ENCODE results near the gene DCDC2. TPM values are rescaled to one million over a fixed set of nuclear protein-coding genes. Genes with fewer than 3 reads are reported as not detected.

The DCDC2 gene
- total RNA-seq, 1 donor from 2014 or later, result 0.30 TPM

DNA sequence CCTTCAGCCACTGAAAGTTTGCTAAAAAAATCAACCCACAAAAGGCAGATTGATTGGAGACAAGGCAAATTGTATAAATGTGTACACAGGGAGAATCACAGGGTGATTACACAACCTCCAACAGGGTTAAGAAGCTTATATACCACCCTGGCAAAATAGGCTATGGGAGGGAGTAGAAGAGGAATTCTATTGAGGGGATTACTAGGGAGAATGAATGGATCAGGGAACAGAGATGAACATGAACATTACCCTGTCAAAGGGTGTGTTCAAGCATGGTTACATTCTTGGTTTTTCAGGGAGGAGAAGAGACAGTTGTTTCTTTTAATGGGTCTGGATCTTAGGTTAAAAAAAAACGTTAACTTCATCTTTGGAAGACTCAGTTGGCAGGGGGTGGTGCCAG, 39.8 kb upstream of the DCDC2 start:
- no peak for TF ChIP-seq CTCF (IDR thresholded peaks at IDR 0.05)
- Mint-ChIP-seq H3K9me3 (ENCODE audit: low read depth) (peaks cover 9% of the 10 kb centered on the region), H3K4me3 (ENCODE audit: unreplicated experiment) (no peak overlapping the region), H3K27me3 (ENCODE audit: low read depth) (peaks cover 20% of the 10 kb centered on the region), H3K36me3 (ENCODE audit: low read depth) (no peaks in the 10 kb centered on the region), H3K27ac (ENCODE audit: unreplicated experiment) (no peak overlapping the region), H3K4me1 (ENCODE audit: low read depth) (peaks cover 6% of the 10 kb centered on the region)
- no peak for DNase-seq (ENCODE audit: low spot score)

DNA sequence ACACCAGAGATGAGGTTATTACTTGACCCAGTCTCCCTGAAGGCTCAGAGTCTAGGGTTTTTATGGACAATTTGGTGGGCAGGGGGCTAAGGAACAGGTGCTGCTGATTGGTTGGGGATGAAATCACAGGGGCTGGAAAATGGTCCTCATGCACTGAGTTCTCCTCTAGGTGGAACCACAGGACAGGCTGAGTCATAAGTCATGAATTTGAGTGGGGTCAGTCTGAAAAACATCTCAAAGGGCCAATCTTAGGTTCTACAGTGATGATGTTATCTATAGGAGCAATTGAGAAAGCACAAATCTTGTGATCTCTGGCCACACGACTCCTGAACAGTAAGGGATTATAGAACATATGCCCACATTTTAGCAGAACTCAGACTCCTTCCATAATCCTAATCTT, 39.0 kb upstream of the DCDC2 start:
- no peaks in the 10 kb centered on the region for H3K4me1 Mint-ChIP-seq (ENCODE audit: low read depth)
- peaks cover 9% of the 10 kb centered on the region for H3K9me3 Mint-ChIP-seq (ENCODE audit: low read depth)
- no peaks in the 10 kb centered on the region for H3K36me3 Mint-ChIP-seq (ENCODE audit: low read depth)
- H3K27me3 Mint-ChIP-seq (ENCODE audit: low read depth), result peaks cover 20% of the 10 kb centered on the region
- no peak overlapping the region for H3K27ac Mint-ChIP-seq (ENCODE audit: unreplicated experiment)
- no peak for DNase-seq (ENCODE audit: low spot score)
- TF ChIP-seq CTCF (IDR thresholded peaks at IDR 0.05), result no peak
- no peak overlapping the region for H3K4me3 Mint-ChIP-seq (ENCODE audit: unreplicated experiment)

DNA sequence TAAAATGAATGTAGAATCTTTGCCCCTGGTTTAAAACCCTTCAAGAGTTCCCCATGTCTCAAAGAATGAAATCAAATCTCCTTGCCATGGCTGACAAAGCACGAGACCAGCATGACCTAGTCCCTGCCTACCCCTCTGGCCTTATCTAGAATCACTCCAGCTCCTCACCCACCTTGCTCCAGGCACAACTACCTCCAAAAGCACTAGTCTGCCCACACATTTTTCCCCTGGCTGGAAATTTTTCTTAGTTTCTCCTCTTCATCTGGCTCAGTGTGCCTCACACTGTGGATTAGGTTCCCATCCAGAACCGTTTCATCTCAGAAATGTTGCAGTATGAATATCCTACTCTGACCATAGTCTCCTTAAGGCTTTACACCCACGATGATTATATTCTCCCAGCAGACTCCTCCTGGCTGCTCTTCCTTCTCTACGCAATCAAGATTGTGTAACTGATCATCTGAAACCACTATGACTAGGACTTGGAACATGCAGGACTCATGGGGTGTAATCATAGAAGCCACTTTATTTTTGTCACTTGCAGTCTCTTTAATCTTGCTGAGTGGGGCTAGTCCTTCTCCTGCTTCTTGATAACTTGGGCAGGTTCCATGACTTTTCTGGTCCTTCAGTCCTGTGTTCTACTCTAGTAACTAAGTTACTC, 37.0 kb upstream of the DCDC2 start:
- Mint-ChIP-seq H3K27ac (ENCODE audit: unreplicated experiment) (no peak overlapping the region), H3K4me3 (ENCODE audit: unreplicated experiment) (no peak overlapping the region), H3K27me3 (ENCODE audit: low read depth) (peaks cover 9% of the 10 kb centered on the region), H3K36me3 (ENCODE audit: low read depth) (no peaks in the 10 kb centered on the region), H3K4me1 (ENCODE audit: low read depth) (no peaks in the 10 kb centered on the region), H3K9me3 (ENCODE audit: low read depth) (peaks cover 9% of the 10 kb centered on the region)
- TF ChIP-seq CTCF (IDR thresholded peaks at IDR 0.05), result no peak
- no peak for DNase-seq (ENCODE audit: low spot score)

DNA sequence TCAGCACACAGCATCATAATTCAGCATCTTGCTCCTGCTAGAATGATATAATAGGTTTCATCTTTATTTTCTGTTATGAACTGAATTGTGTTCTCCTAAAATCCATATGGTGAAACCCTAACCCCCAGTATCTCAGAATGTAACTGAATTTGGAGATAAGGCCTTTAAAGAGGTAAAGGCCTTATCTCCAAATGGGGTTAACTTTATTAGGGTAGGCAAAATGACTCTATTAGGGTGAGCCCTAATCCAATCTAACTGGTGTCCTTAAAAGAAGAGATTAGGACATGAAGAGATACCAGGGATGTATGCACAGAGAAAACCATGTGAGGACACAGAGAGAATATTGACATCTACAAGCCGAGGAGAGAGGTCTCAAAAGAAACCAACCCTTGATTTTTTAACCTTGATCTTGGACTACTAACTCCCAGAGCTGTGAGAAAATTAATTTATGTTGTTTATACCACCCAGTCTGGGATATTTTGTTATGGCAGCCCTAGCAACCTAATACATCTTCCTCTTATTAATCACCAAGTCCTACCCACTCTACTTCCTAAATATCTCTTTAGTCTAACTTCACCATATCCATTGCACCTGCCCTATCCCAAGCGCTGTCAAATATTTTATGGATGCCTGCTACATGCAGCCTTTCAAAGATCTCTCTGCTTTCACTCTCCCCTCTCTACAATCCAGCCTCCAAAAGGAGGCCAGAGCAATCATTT, 36.4 kb upstream of the DCDC2 start:
- no peak for DNase-seq (ENCODE audit: low spot score)
- Mint-ChIP-seq H3K4me3 (ENCODE audit: unreplicated experiment) (no peak overlapping the region), H3K9me3 (ENCODE audit: low read depth) (peaks cover 9% of the 10 kb centered on the region), H3K4me1 (ENCODE audit: low read depth) (no peaks in the 10 kb centered on the region), H3K27ac (ENCODE audit: unreplicated experiment) (no peak overlapping the region), H3K36me3 (ENCODE audit: low read depth) (no peaks in the 10 kb centered on the region), H3K27me3 (ENCODE audit: low read depth) (peaks cover 2% of the 10 kb centered on the region)
- no peak for TF ChIP-seq CTCF (IDR thresholded peaks at IDR 0.05)

GRCh38 chr6:24391756-24392405, 34.0 kb upstream of the DCDC2 start:
- peaks cover 7% of the 10 kb centered on the region for H3K9me3 Mint-ChIP-seq (ENCODE audit: low read depth)
- no peaks in the 10 kb centered on the region for H3K27me3 Mint-ChIP-seq (ENCODE audit: low read depth)
- no peaks in the 10 kb centered on the region for H3K36me3 Mint-ChIP-seq (ENCODE audit: low read depth)
- no peak overlapping the region for H3K4me3 Mint-ChIP-seq (ENCODE audit: unreplicated experiment)
- no peak overlapping the region for H3K27ac Mint-ChIP-seq (ENCODE audit: unreplicated experiment)
- no peak for DNase-seq (ENCODE audit: low spot score)
- H3K4me1 Mint-ChIP-seq (ENCODE audit: low read depth), result no peaks in the 10 kb centered on the region
- TF ChIP-seq CTCF (IDR thresholded peaks at IDR 0.05), result no peak

Measured in chondrocyte (in vitro differentiated cells).